Measurements from ENCODE around the gene CHST8. TPM values are rescaled to one million over a fixed set of nuclear protein-coding genes. Genes with fewer than 3 reads are reported as not detected.

The CHST8 gene
- total RNA-seq, 2 experiments from 2014 or later = not detected

- ATAC-seq (ENCODE audit: poor library complexity) (no peak), DNase-seq (no peak)
- POLR2A ChIA-PET = no interaction called here
- H3K36me3 ChIP-seq (ENCODE audit: insufficient read depth, low read length) = no peaks in the 10 kb centered on the region
- H3K27me3 ChIP-seq (ENCODE audit: control insufficient read depth in 1 of 2, insufficient read depth in 2 of 2, low read length in 2 of 2) = no peaks in the 10 kb centered on the region
- Mint-ChIP-seq H3K9me3 (peaks cover 6% of the 10 kb centered on the region), H3K27me3 (peaks cover 33% of the 10 kb centered on the region), H3K36me3 (ENCODE audit: low read depth) (no peaks in the 10 kb centered on the region), H3K4me3 (no peak overlapping the region), H3K27ac (no peak overlapping the region), H3K4me1 (ENCODE audit: low read depth) (no peaks in the 10 kb centered on the region)
- no peaks in the 10 kb centered on the region for H3K4me1 ChIP-seq (ENCODE audit: insufficient read depth, low read length)
- CTCF ChIA-PET = no interaction called here
- H3K27ac ChIP-seq (ENCODE audit: low read depth in 1 of 2, low read length in 2 of 2) = no peak overlapping the region
- H3K9me3 ChIP-seq (ENCODE audit: control insufficient read depth in 1 of 2, insufficient read depth in 1 of 2, low read length in 2 of 2) = peaks cover 10 to 17% of the 10 kb centered on the region in 2 experiments
- no peak overlapping the region for H3K4me3 ChIP-seq (ENCODE audit: low read length)
- TF ChIP-seq CTCF (IDR thresholded peaks at IDR 0.05) = no peak
- intact Hi-C loops (cut with DNase I, micrococcal nuclease) = no loop called here
These were observed 43.1 kb upstream of the CHST8 start for GRCh38 chr19:33578697-33579096.

GRCh38 chr19:33580026-33580644, 41.6 kb upstream of the CHST8 start:
- no peak for TF ChIP-seq CTCF (IDR thresholded peaks at IDR 0.05)
- no peaks in the 10 kb centered on the region for H3K9me3 Mint-ChIP-seq
- H3K4me1 Mint-ChIP-seq (ENCODE audit: low read depth) = no peaks in the 10 kb centered on the region
- Histone ChIP-seq H3K27ac (ENCODE audit: low read depth in 1 of 2, low read length in 2 of 2) (no peak overlapping the region), H3K4me1 (ENCODE audit: insufficient read depth, low read length) (no peaks in the 10 kb centered on the region), H3K36me3 (ENCODE audit: insufficient read depth, low read length) (no peaks in the 10 kb centered on the region), H3K4me3 (ENCODE audit: low read length) (no peak overlapping the region), H3K9me3 (ENCODE audit: control insufficient read depth in 1 of 2, insufficient read depth in 1 of 2, low read length in 2 of 2) (peaks cover under 1 to 17% of the 10 kb centered on the region in 2 experiments), H3K27me3 (ENCODE audit: control insufficient read depth in 1 of 2, insufficient read depth in 2 of 2, low read length in 2 of 2) (no peaks in the 10 kb centered on the region)
- intact Hi-C loops (cut with DNase I, micrococcal nuclease) = no loop called here
- H3K36me3 Mint-ChIP-seq (ENCODE audit: low read depth) = no peaks in the 10 kb centered on the region
- no peak overlapping the region for H3K27ac Mint-ChIP-seq
- no peak overlapping the region for H3K4me3 Mint-ChIP-seq
- POLR2A ChIA-PET = no interaction called here
- CTCF ChIA-PET = no interaction called here
- H3K27me3 Mint-ChIP-seq = peaks cover 28% of the 10 kb centered on the region
- no peak for DNase-seq
- no peak for ATAC-seq (ENCODE audit: poor library complexity)

GRCh38 chr19:33580645-33581037, 41.1 kb upstream of the CHST8 start:
- Histone ChIP-seq H3K36me3 (ENCODE audit: insufficient read depth, low read length) (no peaks in the 10 kb centered on the region), H3K4me3 (ENCODE audit: low read length) (no peak overlapping the region), H3K27me3 (ENCODE audit: control insufficient read depth in 1 of 2, insufficient read depth in 2 of 2, low read length in 2 of 2) (no peaks in the 10 kb centered on the region), H3K4me1 (ENCODE audit: insufficient read depth, low read length) (no peaks in the 10 kb centered on the region), H3K9me3 (ENCODE audit: control insufficient read depth in 1 of 2, insufficient read depth in 1 of 2, low read length in 2 of 2) (peaks cover 0 to 13% of the 10 kb centered on the region in 2 experiments), H3K27ac (ENCODE audit: low read depth in 1 of 2, low read length in 2 of 2) (no peak overlapping the region)
- ATAC-seq (ENCODE audit: poor library complexity) (no peak), DNase-seq (no peak)
- TF ChIP-seq CTCF (IDR thresholded peaks at IDR 0.05) = no peak
- no peaks in the 10 kb centered on the region for H3K4me1 Mint-ChIP-seq (ENCODE audit: low read depth)
- POLR2A ChIA-PET = no interaction called here
- H3K27me3 Mint-ChIP-seq = peaks cover 28% of the 10 kb centered on the region
- H3K36me3 Mint-ChIP-seq (ENCODE audit: low read depth) = no peaks in the 10 kb centered on the region
- CTCF ChIA-PET = no interaction called here
- H3K9me3 Mint-ChIP-seq = no peaks in the 10 kb centered on the region
- intact Hi-C loops (cut with DNase I, micrococcal nuclease) = no loop called here
- no peak overlapping the region for H3K27ac Mint-ChIP-seq
- H3K4me3 Mint-ChIP-seq = no peak overlapping the region

Data from CD4-positive, alpha-beta T cell (primary cell).